HepG2 (cell line): ENCODE results near the gene CFAP61. TPM values are rescaled to one million over a fixed set of nuclear protein-coding genes. Genes with fewer than 3 reads are reported as not detected.
A peak's percentile ranks its signal among the peaks of the same experiment; 100 is the strongest.

Experiments
- CBX5 ChIP-seq: sonication (generic); formaldehyde crosslinking; IDR thresholded peaks from 2 replicates; pipeline ENCODE4 v1.4.0; 2020; ENCODE audit warnings: missing genetic modification reagents, borderline replicate concordance
- CCAR2 ChIP-seq: fragments of 200-400 bp; formaldehyde crosslinking; optimal IDR thresholded peaks from 2 replicates; pipeline ENCODE3; 2018; ENCODE audit warnings: low read depth, mild to moderate bottlenecking, low read length, moderate library complexity
- ETV5 ChIP-seq: IDR thresholded peaks from 2 replicates; pipeline ENCODE4 v1.6.1; 2018; ENCODE audit warnings: missing biosample characterization, missing genetic modification reagents, inconsistent platforms, borderline replicate concordance
- HIVEP1 ChIP-seq: sonication (generic); formaldehyde crosslinking; IDR thresholded peaks from 2 replicates; pipeline ENCODE4 v1.4.0; 2020; ENCODE audit warnings: mild to moderate bottlenecking, missing genetic modification reagents
- NRL ChIP-seq: sonication (generic); formaldehyde crosslinking; IDR thresholded peaks from 2 replicates; pipeline ENCODE4 v1.5.0; 2020; ENCODE audit warnings: missing genetic modification reagents, mild to moderate bottlenecking, moderate library complexity, borderline replicate concordance
- PCBP1 ChIP-seq: fragments of 200-400 bp; formaldehyde crosslinking; IDR thresholded peaks from 2 replicates; pipeline ENCODE4 v1.6.1; 2017; ENCODE audit warnings: mild to moderate bottlenecking, low read depth, low read length, borderline replicate concordance
- TOE1 ChIP-seq: sonication (generic); formaldehyde crosslinking; IDR thresholded peaks from 2 replicates; pipeline ENCODE4 v1.4.0; 2020; ENCODE audit warnings: mild to moderate bottlenecking, missing genetic modification reagents
- ZBTB7A ChIP-seq: sonication (generic); formaldehyde crosslinking; IDR thresholded peaks from 2 replicates; pipeline ENCODE4 v1.8.0; 2022; ENCODE audit warnings: mild to moderate bottlenecking, missing genetic modification reagents
- ZNF30 ChIP-seq: sonication (generic); formaldehyde crosslinking; IDR thresholded peaks from 2 replicates; pipeline ENCODE4 v1.5.0; 2020; ENCODE audit warnings: mild to moderate bottlenecking, missing genetic modification reagents
- ZNF616 ChIP-seq: sonication (generic); formaldehyde crosslinking; IDR thresholded peaks from 2 replicates; pipeline ENCODE4 v1.5.0; 2020; ENCODE audit warnings: low read depth, mild to moderate bottlenecking, missing genetic modification reagents
- ZNF652 ChIP-seq: IDR thresholded peaks from 2 replicates; pipeline ENCODE4 v1.6.1; 2016; ENCODE audit warnings: low read depth, borderline replicate concordance
- ZNF772 ChIP-seq: sonication (generic); formaldehyde crosslinking; IDR thresholded peaks from 2 replicates; pipeline ENCODE4 v1.5.0; 2020; ENCODE audit warnings: mild to moderate bottlenecking, missing genetic modification reagents
- ZNF879 ChIP-seq: sonication (generic); formaldehyde crosslinking; IDR thresholded peaks from 2 replicates; pipeline ENCODE4 v1.8.1; 2023; ENCODE audit warnings: missing genetic modification reagents
- ZSCAN31 ChIP-seq: sonication (generic); formaldehyde crosslinking; IDR thresholded peaks from 2 replicates; pipeline ENCODE4 v1.5.0; 2020; ENCODE audit warnings: low read depth, mild to moderate bottlenecking, missing genetic modification reagents
- polyA plus RNA-seq, 8 experiments: library from polyadenylated mRNA; depleted of rRNA in 3 of 8; stranded (reverse) in 7 of 8; unstranded in 1 of 8; fragments of >200 nt; fragmentation: Illumina TruSeq in 4 of 8; extraction: Trizol in 4 of 8; gene quantifications; 2 replicates each; pipeline versions ENCODE4 v1.2.1 to v1.2.3, GENCODE V29; 2011 to 2016; ENCODE audit warnings: low read depth in 4 of 8, missing spikeins in 1 of 8, mixed read lengths in 1 of 8; ENCODE audit not compliant: insufficient read depth in 1 of 8
- total RNA-seq, 5 experiments: library from RNA; depleted of rRNA; stranded (reverse); fragments of >200 nt; fragmentation: Illumina TruSeq; extraction: Trizol; gene quantifications; 2 replicates each; pipeline ENCODE4 v1.2.3, GENCODE V29; 2016; ENCODE audit warnings: low read depth in 1 of 5
- TF ChIP-seq, protein P1 (sequence below): sonication (generic); formaldehyde crosslinking; IDR thresholded peaks from 2 replicates; pipeline ENCODE4; 2020; ENCODE audit warnings: missing genetic modification reagents, mild to moderate bottlenecking, borderline replicate concordance
- TF ChIP-seq, protein P2 (sequence below): sonication (generic); formaldehyde crosslinking; conservative IDR thresholded peaks from 2 replicates; pipeline ENCODE4 v1.4.0; 2020; ENCODE audit warnings: missing genetic modification reagents
- TF ChIP-seq, protein P3 (sequence below): sonication (generic); formaldehyde crosslinking; conservative IDR thresholded peaks from 2 replicates; pipeline ENCODE4 v1.4.0; 2020; ENCODE audit warnings: mild to moderate bottlenecking, missing genetic modification reagents, moderate library complexity
- TF ChIP-seq, protein P4 (sequence below): sonication (generic); formaldehyde crosslinking; IDR thresholded peaks from 2 replicates; pipeline ENCODE4 v1.8.1; 2022; ENCODE audit warnings: mild to moderate bottlenecking, missing genetic modification reagents

Gene CFAP61
- total and polyA plus RNA-seq, 2 of the 13 experiments (the other 11 are each of a cell fraction or from before 2014, with no cell fraction given), result 0.27 TPM; not detected in 1

DNA sequence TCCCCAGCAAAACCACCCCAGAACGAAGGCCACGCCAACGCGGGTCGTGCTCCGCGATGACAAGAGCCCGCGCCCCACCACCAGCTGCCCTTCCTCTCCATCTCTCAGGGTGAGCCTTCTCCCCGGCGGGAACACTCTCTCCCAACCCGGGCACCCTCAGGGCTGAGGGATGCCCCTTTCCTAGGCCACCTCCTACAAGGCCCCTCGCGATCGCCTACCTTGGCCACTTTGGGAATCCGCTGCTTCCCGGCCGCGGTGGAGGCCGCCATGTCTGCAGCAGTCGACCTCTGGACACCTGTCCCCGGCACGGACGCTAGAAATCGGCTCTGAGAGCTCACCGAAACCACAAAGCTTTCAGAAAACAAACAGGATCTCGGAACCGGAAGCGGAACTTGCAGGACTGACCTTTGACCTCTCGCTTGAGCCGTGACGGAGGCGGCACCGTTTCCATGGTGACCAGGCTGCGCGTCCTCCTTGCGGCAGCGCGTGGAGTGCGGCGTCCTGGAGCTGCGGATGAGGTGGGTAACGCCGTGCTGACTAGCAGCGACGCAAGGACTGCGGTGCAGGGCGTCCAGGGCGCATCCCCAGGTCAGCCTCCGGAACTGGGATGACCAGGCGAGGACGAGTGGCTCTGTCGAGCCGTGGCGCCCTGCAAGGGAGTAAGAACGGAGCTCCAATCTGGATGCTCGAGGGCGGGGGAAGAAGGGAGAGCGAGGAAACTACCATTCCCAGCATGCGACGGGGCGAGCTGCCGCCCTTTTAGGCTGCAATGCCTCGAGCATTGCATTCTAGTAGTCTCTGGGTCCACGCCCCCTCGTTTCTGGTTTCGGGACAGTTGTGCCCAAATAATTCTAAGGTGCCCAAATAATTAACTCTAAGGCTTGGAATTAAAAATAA, at the start of gene CFAP61, which contains the start of gene CRNKL1 (continued):
- TF ChIP-seq, protein P1, sequence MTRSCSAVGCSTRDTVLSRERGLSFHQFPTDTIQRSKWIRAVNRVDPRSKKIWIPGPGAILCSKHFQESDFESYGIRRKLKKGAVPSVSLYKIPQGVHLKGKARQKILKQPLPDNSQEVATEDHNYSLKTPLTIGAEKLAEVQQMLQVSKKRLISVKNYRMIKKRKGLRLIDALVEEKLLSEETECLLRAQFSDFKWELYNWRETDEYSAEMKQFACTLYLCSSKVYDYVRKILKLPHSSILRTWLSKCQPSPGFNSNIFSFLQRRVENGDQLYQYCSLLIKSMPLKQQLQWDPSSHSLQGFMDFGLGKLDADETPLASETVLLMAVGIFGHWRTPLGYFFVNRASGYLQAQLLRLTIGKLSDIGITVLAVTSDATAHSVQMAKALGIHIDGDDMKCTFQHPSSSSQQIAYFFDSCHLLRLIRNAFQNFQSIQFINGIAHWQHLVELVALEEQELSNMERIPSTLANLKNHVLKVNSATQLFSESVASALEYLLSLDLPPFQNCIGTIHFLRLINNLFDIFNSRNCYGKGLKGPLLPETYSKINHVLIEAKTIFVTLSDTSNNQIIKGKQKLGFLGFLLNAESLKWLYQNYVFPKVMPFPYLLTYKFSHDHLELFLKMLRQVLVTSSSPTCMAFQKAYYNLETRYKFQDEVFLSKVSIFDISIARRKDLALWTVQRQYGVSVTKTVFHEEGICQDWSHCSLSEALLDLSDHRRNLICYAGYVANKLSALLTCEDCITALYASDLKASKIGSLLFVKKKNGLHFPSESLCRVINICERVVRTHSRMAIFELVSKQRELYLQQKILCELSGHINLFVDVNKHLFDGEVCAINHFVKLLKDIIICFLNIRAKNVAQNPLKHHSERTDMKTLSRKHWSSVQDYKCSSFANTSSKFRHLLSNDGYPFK (CRISPR knock-in tag), result peak; percentile 95
- TF ChIP-seq NRL (CRISPR knock-in tag), result peak; percentile 99
- TF ChIP-seq HIVEP1 (CRISPR knock-in tag), result peak; percentile 91
- peak; percentile 99 for TF ChIP-seq ZNF772 (CRISPR knock-in tag)
- TF ChIP-seq, protein P2, sequence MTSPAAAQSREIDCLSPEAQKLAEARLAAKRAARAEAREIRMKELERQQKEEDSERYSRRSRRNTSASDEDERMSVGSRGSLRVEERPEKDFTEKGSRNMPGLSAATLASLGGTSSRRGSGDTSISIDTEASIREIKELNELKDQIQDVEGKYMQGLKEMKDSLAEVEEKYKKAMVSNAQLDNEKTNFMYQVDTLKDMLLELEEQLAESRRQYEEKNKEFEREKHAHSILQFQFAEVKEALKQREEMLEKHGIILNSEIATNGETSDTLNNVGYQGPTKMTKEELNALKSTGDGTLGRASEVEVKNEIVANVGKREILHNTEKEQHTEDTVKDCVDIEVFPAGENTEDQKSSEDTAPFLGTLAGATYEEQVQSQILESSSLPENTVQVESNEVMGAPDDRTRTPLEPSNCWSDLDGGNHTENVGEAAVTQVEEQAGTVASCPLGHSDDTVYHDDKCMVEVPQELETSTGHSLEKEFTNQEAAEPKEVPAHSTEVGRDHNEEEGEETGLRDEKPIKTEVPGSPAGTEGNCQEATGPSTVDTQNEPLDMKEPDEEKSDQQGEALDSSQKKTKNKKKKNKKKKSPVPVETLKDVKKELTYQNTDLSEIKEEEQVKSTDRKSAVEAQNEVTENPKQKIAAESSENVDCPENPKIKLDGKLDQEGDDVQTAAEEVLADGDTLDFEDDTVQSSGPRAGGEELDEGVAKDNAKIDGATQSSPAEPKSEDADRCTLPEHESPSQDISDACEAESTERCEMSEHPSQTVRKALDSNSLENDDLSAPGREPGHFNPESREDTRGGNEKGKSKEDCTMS, result no peak
- peak; percentile 92; the same call in 1 of the 2 replicates for TF ChIP-seq ZNF616 (CRISPR knock-in tag)
- TF ChIP-seq ZNF652, result 0 out of 2 replicates have a peak, but pooled peaks have one; percentile 5
- no peak for TF ChIP-seq ZNF879 (CRISPR knock-in tag)
- peak; percentile 74; the same call in 1 of the 2 replicates for TF ChIP-seq PCBP1
- peak; percentile 66; the same call in 1 of the 2 replicates for TF ChIP-seq ZBTB7A (CRISPR knock-in tag)
- TF ChIP-seq CBX5 (CRISPR knock-in tag), result peak; percentile 86; the same call in 1 of the 2 replicates
- peak; percentile 95 for TF ChIP-seq ETV5 (CRISPR knock-in tag)
- TF ChIP-seq ZSCAN31 (CRISPR knock-in tag), result peak; percentile 93
- TF ChIP-seq, protein P3, sequence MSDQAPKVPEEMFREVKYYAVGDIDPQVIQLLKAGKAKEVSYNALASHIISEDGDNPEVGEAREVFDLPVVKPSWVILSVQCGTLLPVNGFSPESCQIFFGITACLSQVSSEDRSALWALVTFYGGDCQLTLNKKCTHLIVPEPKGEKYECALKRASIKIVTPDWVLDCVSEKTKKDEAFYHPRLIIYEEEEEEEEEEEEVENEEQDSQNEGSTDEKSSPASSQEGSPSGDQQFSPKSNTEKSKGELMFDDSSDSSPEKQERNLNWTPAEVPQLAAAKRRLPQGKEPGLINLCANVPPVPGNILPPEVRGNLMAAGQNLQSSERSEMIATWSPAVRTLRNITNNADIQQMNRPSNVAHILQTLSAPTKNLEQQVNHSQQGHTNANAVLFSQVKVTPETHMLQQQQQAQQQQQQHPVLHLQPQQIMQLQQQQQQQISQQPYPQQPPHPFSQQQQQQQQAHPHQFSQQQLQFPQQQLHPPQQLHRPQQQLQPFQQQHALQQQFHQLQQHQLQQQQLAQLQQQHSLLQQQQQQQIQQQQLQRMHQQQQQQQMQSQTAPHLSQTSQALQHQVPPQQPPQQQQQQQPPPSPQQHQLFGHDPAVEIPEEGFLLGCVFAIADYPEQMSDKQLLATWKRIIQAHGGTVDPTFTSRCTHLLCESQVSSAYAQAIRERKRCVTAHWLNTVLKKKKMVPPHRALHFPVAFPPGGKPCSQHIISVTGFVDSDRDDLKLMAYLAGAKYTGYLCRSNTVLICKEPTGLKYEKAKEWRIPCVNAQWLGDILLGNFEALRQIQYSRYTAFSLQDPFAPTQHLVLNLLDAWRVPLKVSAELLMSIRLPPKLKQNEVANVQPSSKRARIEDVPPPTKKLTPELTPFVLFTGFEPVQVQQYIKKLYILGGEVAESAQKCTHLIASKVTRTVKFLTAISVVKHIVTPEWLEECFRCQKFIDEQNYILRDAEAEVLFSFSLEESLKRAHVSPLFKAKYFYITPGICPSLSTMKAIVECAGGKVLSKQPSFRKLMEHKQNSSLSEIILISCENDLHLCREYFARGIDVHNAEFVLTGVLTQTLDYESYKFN (CRISPR knock-in tag), result peak; percentile 81
- TF ChIP-seq TOE1, result no peak
- TF ChIP-seq CCAR2, result no peak
- TF ChIP-seq, protein P4, sequence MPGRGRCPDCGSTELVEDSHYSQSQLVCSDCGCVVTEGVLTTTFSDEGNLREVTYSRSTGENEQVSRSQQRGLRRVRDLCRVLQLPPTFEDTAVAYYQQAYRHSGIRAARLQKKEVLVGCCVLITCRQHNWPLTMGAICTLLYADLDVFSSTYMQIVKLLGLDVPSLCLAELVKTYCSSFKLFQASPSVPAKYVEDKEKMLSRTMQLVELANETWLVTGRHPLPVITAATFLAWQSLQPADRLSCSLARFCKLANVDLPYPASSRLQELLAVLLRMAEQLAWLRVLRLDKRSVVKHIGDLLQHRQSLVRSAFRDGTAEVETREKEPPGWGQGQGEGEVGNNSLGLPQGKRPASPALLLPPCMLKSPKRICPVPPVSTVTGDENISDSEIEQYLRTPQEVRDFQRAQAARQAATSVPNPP (CRISPR knock-in tag), result no peak
- TF ChIP-seq ZNF30 (CRISPR knock-in tag), result no peak
